SK-N-MC (cell line): ENCODE data around the gene DACT2.

Source experiments
- EZH2 ChIP-seq: fragments of 200-600 bp; sonication (generic); IDR thresholded peaks from one replicate; pipeline ENCODE4 v1.6.1; 2017; ENCODE audit warnings: antibody characterized with exemption
- POLR2AphosphoS5 ChIP-seq: IDR thresholded peaks from 2 replicates; pipeline ENCODE4 v1.6.1; 2012; ENCODE audit warnings: mild to moderate bottlenecking, low read depth, low read length, borderline replicate concordance

GRCh38 chr6:168302534-168302933, 17.0 kb downstream of the DACT2 start:
- TF ChIP-seq EZH2 (no peak), POLR2AphosphoS5 (peak; percentile 51; the same call in 1 of the 2 replicates)
